ENCODE measurements around the gene CCDC142.

The CCDC142 gene

GRCh38 chr2:74514368-74515270 is 31.8 kb upstream of the CCDC142 start, which contains the start of gene TLX2:
Gene TLX2 (plus strand): TSS chr2:74514450. CDS start chr2:74514807, 357 bp downstream.
- DNase-seq: no peak

- DNase-seq: no peak
These were observed 31.0 kb upstream of the CCDC142 start for GRCh38 chr2:74513605-74514367.

GRCh38 chr2:74512744-74513604 is 30.2 kb upstream of the CCDC142 start:
- DNase-seq: no peak

DNA sequence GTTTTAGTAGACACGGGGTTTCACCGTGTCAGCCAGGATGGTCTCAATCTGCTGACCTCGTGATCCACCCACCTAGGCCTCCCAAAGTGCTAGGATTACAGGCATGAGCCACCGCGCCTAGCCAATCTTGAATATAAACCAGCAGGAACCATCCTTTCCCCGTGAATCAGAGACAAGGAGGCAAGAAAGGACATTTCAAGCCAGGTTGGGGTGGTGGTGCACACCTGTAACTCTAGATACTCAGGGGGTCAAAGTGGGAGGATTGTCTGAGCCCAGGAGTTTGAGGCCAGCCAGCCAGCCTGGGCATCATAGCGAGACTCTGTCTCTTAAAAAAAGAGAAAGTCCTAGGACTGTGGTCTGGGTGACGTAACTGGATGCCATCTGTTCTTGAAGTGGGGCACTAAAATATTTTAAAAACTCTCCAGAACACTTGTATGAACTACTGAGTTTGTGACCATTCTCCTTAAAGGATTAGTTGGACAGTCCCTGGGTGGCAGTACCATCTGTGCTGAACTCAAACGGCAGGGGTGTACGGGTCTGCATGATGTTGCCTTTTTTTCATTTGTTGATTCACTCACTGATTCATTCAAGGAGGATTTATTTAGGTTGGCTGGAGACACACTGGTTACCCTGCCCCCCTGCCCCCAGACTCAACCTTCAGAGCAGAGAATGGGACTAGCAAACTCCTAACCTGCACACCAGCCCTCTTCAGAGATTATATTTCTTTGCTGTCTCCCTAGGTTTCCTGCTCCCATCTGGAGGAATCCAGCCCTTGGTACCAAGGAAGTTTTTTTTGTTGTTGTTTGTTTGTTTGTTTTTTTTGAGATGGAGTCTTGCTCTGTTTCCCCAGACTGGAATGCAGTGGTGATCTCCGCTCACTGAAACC is 28.5 kb upstream of the CCDC142 start:
- DNase-seq: no peak

DNA sequence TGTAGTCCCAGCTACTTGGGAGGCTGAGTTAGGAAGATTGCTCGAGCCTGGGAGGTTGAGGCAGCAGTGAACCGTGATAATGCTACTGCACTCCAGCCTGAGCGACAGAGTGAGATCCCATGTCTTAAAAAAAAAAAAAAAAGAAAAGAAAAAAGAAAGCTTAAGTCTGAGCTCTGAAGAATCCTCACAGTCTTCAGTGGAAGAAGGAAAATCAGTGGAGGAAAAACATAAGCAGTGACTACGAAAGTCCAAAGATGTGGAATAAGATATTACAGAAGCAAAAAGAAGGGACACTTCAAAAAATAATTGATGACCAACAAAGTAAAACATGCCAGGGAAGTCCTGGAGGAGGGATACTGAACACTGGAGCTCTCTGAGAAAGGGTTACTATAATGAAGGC is 27.5 kb upstream of the CCDC142 start:
- no peak for DNase-seq

GRCh38 chr2:74507926-74508520 is 25.2 kb upstream of the CCDC142 start:
- peak in 1 of 2 experiments; percentile 51 for DNase-seq

GRCh38 chr2:74507145-74507925 is 24.5 kb upstream of the CCDC142 start, which contains the start of gene PCGF1:
Gene PCGF1 (minus strand): TSS chr2:74507695. CDS start chr2:74507668, 27 bp downstream.
- peak; percentile 99 for DNase-seq

DNA sequence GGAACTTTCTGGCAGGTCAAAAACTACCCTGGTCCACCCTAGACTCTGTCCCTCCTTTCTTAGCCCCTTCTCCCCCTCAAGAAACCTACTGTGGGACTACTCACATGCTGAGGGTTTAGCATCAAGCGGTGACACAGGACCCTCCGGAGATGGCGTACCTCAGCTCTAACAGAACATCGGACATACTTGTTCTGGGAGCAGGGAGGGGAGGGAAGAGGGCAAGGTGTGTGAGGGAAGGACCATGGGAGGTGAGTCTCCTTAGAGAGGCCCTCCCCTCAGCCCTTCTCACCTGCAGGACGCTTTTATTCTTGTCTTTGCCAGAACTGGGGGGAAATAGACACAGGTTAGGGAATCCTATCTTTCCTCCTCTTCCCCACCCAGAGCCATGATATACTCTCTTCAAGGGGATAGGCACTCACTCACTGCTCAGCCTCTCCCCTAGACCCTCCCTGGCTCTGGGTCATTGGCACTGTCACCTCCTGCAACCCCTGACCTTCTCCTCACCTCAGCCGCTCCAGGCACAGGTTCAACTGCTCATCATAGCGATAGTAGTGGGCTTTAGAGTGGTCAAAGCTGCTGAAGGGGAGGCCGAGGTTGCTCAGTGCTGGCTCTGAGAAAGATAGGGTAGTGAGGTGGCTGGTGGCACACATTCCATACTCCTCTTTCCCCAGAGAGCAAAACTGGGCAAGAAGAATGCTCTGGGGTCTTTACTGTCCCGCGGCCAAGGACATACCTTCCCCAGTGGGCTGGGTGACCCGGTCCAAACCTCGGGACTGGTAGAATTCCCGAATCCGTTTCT is 22.8 kb upstream of the CCDC142 start:
- no peak for DNase-seq

DNA sequence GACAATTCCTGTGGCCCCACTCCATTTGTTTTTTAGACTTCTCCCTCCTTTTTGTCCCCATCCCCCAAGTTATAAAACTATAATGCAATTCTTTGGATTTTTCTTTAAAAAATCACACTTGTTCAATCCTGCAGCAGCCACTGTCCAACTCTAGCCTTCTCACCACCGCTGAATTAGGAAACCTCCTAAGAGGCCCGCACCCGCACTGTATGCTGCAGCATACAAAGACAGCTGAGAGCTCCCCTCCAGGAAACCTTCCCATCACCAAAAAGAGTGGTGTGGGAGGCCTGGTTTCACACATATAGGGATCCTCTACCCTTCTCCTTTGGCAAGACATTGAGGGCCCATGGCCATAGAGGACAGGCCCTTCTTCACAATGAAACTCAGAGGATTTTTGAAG is 21.8 kb upstream of the CCDC142 start:
- DNase-seq: no peak

DNA sequence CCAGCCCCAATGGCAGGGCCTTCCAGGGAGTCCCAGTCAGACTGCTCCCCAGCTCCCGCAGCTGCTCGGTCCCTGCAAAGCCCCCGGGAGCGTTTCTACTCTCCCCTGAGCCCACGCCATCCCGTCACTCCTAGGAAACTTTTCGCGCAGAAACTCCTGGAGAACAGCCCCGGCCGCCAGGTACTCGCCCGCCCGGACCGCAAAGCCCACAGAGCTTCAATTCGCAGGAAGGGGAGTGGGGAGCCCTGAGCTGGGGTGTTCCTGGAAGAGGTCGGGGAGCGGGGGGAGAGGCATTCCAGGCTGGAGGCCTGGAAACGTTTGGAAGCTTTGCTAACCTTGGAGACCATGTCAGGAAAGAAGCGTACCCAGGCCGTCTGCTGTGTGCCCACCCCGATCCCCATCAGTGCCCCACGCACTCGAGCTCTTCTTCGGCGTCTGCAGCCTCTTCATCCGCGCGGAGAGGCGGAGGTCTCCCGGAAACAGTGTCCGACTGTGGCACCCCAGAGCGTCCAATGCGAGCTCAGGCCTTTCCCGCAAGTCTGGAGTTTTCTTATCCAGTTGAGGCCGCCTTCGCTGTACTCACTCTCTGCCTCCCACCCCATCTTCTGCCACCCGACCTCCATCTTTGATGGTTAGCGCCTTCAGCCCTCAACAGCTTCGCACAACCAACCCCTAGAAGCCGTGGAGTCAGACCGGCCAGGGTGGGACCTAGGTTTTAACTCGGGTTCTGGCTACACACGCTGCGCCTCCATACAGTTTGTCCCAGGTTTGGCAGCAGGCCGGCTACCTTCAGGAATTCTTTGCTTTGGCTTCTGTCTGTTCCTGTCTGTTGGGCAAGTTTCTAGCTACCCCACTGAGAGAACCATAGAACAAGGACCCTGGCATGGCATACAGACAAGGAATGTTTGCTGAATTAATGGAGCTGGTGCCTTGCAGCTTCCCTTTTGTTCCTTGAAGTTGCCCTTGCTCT is 21.0 kb upstream of the CCDC142 start:
- no peak for DNase-seq

GRCh38 chr2:74502720-74503505 is 20.1 kb upstream of the CCDC142 start:
- DNase-seq: peak; percentile 40 to 65

DNA sequence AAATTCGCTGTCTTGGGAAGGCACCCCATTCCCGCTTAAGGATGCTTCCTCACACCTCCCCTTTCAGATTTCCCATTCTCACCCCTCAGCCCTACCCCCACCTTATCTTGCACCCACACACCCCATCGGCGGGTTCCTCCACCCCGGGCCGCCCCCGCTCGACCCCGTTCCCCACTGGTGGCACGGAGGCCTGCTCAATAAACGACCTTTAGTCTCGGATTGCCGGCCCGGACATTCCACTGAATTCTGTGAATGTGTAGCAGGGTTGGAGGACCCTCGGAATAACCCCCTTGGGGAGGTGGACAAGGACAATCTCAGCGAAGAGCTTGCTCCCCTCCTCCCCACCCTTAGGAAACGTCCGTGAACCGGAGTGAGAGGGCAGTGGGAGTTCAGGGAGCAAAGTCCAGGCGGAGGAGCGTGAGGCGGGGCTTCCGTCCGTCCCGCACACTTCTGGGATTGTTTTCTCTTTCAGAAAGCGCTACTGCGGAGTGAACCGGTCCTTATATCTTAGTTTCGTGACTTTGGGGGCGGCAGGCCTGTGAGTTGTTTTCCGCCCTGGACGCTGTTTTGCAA is 19.4 kb upstream of the CCDC142 start:
- DNase-seq: no peak

DNA sequence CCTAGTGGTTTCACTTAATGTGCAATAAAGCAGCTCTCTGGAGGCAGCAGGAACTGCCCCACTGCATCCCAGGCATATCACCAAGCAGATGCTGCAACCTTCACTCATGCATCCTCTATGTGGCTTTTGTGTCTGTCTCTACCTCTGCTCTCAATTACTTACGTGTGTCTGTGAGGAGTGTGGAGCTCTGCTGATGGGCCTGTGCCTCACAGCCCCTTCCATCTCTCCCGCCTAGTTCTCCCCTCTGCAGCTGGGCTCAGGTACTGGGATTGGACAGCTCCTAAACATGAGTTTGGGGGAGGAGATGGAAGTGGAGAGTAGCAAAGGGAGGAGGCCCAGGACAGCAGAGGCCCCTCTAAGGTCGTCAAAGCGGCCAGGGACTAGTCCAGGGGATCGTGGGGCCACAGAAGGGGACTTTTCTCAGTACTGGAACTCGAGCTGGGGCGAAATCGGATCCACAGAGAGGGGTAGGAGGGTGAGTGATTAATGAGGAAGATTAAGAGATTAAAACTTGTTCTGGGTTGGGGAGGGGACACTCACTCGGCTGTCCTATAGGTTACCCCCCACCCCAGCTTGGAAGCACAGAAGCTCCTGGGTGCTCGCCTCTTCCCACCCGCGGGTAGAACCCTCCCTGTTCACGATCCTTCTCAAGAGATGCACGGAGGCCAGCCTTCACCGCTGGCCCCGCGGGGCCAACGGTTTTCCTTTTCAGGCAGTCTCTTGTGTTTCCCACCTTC is 18.7 kb upstream of the CCDC142 start:
- DNase-seq: no peak

DNA sequence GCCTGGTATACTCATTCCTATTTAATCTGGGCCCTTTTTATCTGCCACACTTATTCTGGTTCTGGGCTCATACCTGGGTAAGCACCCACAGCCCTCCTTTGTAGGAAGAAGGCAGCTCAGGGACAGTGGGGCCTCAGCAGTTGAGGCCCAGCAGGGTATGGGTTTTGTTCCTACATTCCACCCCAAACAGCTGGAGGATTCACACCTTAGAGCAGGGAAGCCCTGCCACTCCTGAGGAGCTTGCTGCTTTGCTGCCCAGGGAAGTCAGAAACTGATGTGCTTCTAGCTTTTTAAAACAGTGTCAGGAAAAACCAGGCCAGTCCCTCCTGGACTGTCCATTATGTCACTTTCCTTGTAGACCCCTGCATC is 17.8 kb upstream of the CCDC142 start:
- no peak for DNase-seq

- DNase-seq: no peak
These were observed 17.3 kb upstream of the CCDC142 start for GRCh38 chr2:74499940-74500577.
